Stimulated activated naive CD8-positive, alpha-beta T cell treated with anti-CD3 and anti-CD28 coated beads, Interleukin-15, amount 100 ng/mL, for 72 hours (primary cell): ENCODE results near the gene LDB3.
A peak's percentile ranks its signal among the peaks of the same experiment; 100 is the strongest.

ENCODE experiments used
- ATAC-seq: fragments of 150-1000 bp; cut with Tn5 transposase; 2 replicates; pipeline ENCODE4 v1.10.0; 2021; ENCODE audit warnings: mild to moderate bottlenecking, moderate library complexity
- DNase-seq, 2 donors: peaks; one replicate each; pipeline ENCODE4 v3.0.0; 2021 to 2022
- H3K27ac Mint-ChIP-seq, 2 donors: one replicate each; pipeline ENCODE4 v1.8.0; 2022; ENCODE audit warnings: mild to moderate bottlenecking in 2 of 2, mixed read lengths in 2 of 2, moderate library complexity in 2 of 2
- H3K27me3 Mint-ChIP-seq: one replicate; pipeline ENCODE4 v1.8.0; 2022; ENCODE audit warnings: mixed read lengths
- H3K4me1 Mint-ChIP-seq: one replicate; pipeline ENCODE4 v1.8.0; 2022; ENCODE audit warnings: mild to moderate bottlenecking, mixed read lengths
- H3K4me3 Mint-ChIP-seq, 2 donors: one replicate each; pipeline ENCODE4 v1.8.0; 2022; ENCODE audit warnings: mild to moderate bottlenecking in 2 of 2, mixed read lengths in 2 of 2, moderate library complexity in 1 of 2
- H3K9me3 Mint-ChIP-seq, 2 donors: one replicate each; pipeline ENCODE4 v1.8.0; 2022; ENCODE audit warnings: mixed read lengths in 2 of 2

LDB3 gene

GRCh38 chr10:86685416-86685815, 17.1 kb downstream of the LDB3 start:
- peaks cover 12% of the 10 kb centered on the region for H3K4me1 Mint-ChIP-seq
- peaks cover 8% of the 10 kb centered on the region for H3K27me3 Mint-ChIP-seq
- no peak overlapping the region for H3K27ac Mint-ChIP-seq
- no peak for ATAC-seq
- H3K9me3 Mint-ChIP-seq, result no peaks in the 10 kb centered on the region
- no peak overlapping the region for H3K4me3 Mint-ChIP-seq
- DNase-seq, result no peak

- no peak overlapping the region for H3K27ac Mint-ChIP-seq
- DNase-seq, result no peak
- H3K27me3 Mint-ChIP-seq, result peaks cover 8% of the 10 kb centered on the region
- H3K4me3 Mint-ChIP-seq, result no peak overlapping the region
- no peaks in the 10 kb centered on the region for H3K9me3 Mint-ChIP-seq
- no peak for ATAC-seq
- peaks cover 12% of the 10 kb centered on the region for H3K4me1 Mint-ChIP-seq
These were observed 17.8 kb downstream of the LDB3 start for GRCh38 chr10:86685893-86686632.

GRCh38 chr10:86686972-86687371, 18.7 kb downstream of the LDB3 start:
- no peak for ATAC-seq
- H3K4me1 Mint-ChIP-seq, result peaks cover 12% of the 10 kb centered on the region
- H3K27ac Mint-ChIP-seq, result no peak overlapping the region
- no peak for DNase-seq
- peaks cover 8% of the 10 kb centered on the region for H3K27me3 Mint-ChIP-seq
- H3K4me3 Mint-ChIP-seq, result no peak overlapping the region
- H3K9me3 Mint-ChIP-seq, result no peaks in the 10 kb centered on the region

GRCh38 chr10:86687750-86688149, 19.4 kb downstream of the LDB3 start:
- DNase-seq (no peak), ATAC-seq (no peak)
- Mint-ChIP-seq H3K9me3 (no peaks in the 10 kb centered on the region), H3K27ac (no peak overlapping the region), H3K4me1 (peaks cover 12% of the 10 kb centered on the region), H3K27me3 (peaks cover 8% of the 10 kb centered on the region), H3K4me3 (no peak overlapping the region)

GRCh38 chr10:86688398-86688921, 20.1 kb downstream of the LDB3 start:
- Mint-ChIP-seq H3K9me3 (no peaks in the 10 kb centered on the region), H3K27me3 (peaks cover 8% of the 10 kb centered on the region), H3K4me3 (no peak overlapping the region), H3K4me1 (peaks cover 12% of the 10 kb centered on the region), H3K27ac (no peak overlapping the region)
- ATAC-seq, result peak; percentile 72
- peak; percentile 45 to 58 for DNase-seq

- Mint-ChIP-seq H3K4me1 (peaks cover 12% of the 10 kb centered on the region), H3K4me3 (no peak overlapping the region), H3K27ac (no peak overlapping the region), H3K9me3 (no peaks in the 10 kb centered on the region), H3K27me3 (peaks cover 8% of the 10 kb centered on the region)
- ATAC-seq (no peak), DNase-seq (no peak)
These were observed 20.8 kb downstream of the LDB3 start for GRCh38 chr10:86689146-86689545.

- ATAC-seq (no peak), DNase-seq (no peak)
- peak overlapping the region in 1 of 2 donors; percentile 30 for H3K27ac Mint-ChIP-seq
- H3K4me3 Mint-ChIP-seq, result no peak overlapping the region
- peaks cover 12% of the 10 kb centered on the region for H3K4me1 Mint-ChIP-seq
- no peaks in the 10 kb centered on the region for H3K9me3 Mint-ChIP-seq
- peaks cover 7% of the 10 kb centered on the region for H3K27me3 Mint-ChIP-seq
These were observed 21.9 kb downstream of the LDB3 start for GRCh38 chr10:86690231-86690630.

- no peak overlapping the region for H3K4me3 Mint-ChIP-seq
- no peaks in the 10 kb centered on the region for H3K9me3 Mint-ChIP-seq
- no peak for DNase-seq
- ATAC-seq, result no peak
- H3K4me1 Mint-ChIP-seq, result peaks cover 12% of the 10 kb centered on the region
- peaks cover 3% of the 10 kb centered on the region for H3K27me3 Mint-ChIP-seq
- H3K27ac Mint-ChIP-seq, result peak overlapping the region in 1 of 2 donors; percentile 30
These were observed 22.4 kb downstream of the LDB3 start for GRCh38 chr10:86690657-86691084.

- Mint-ChIP-seq H3K4me3 (no peak overlapping the region), H3K9me3 (no peaks in the 10 kb centered on the region), H3K4me1 (peaks cover 12% of the 10 kb centered on the region), H3K27me3 (peaks cover 6% of the 10 kb centered on the region), H3K27ac (no peak overlapping the region)
- DNase-seq, result no peak
- ATAC-seq, result no peak
These were observed 23.2 kb downstream of the LDB3 start for GRCh38 chr10:86691333-86692022.

GRCh38 chr10:86692023-86692514, 23.8 kb downstream of the LDB3 start:
- Mint-ChIP-seq H3K27me3 (peaks cover 8% of the 10 kb centered on the region), H3K4me1 (peaks cover 12% of the 10 kb centered on the region), H3K4me3 (no peak overlapping the region), H3K27ac (no peak overlapping the region), H3K9me3 (no peaks in the 10 kb centered on the region)
- DNase-seq (no peak), ATAC-seq (no peak)

GRCh38 chr10:86692664-86693063, 24.4 kb downstream of the LDB3 start:
- Mint-ChIP-seq H3K9me3 (no peaks in the 10 kb centered on the region), H3K27me3 (peaks cover 8% of the 10 kb centered on the region), H3K4me1 (peaks cover 12% of the 10 kb centered on the region), H3K27ac (no peak overlapping the region), H3K4me3 (no peak overlapping the region)
- DNase-seq (no peak), ATAC-seq (no peak)

- Mint-ChIP-seq H3K4me1 (peaks cover 9% of the 10 kb centered on the region), H3K27me3 (peaks cover 8% of the 10 kb centered on the region), H3K27ac (no peak overlapping the region), H3K9me3 (no peaks in the 10 kb centered on the region), H3K4me3 (no peak overlapping the region)
- DNase-seq (no peak), ATAC-seq (no peak)
These were observed 25.0 kb downstream of the LDB3 start for GRCh38 chr10:86693275-86693674.

GRCh38 chr10:86693721-86694369, 25.5 kb downstream of the LDB3 start:
- H3K27me3 Mint-ChIP-seq, result peaks cover 8% of the 10 kb centered on the region
- H3K4me3 Mint-ChIP-seq, result no peak overlapping the region
- ATAC-seq, result peak; percentile 47
- no peaks in the 10 kb centered on the region for H3K9me3 Mint-ChIP-seq
- peak; percentile 21 to 25 for DNase-seq
- peaks cover 3% of the 10 kb centered on the region for H3K4me1 Mint-ChIP-seq
- H3K27ac Mint-ChIP-seq, result no peak overlapping the region

- no peaks in the 10 kb centered on the region for H3K9me3 Mint-ChIP-seq
- no peaks in the 10 kb centered on the region for H3K4me1 Mint-ChIP-seq
- ATAC-seq (no peak), DNase-seq (no peak)
- no peak overlapping the region for H3K4me3 Mint-ChIP-seq
- H3K27me3 Mint-ChIP-seq, result peaks cover 8% of the 10 kb centered on the region
- H3K27ac Mint-ChIP-seq, result no peak overlapping the region
These were observed 30.1 kb downstream of the LDB3 start for GRCh38 chr10:86698207-86698940.

- ATAC-seq (no peak), DNase-seq (no peak)
- Mint-ChIP-seq H3K9me3 (no peaks in the 10 kb centered on the region), H3K27me3 (peaks cover 8% of the 10 kb centered on the region), H3K4me1 (no peaks in the 10 kb centered on the region), H3K27ac (no peak overlapping the region), H3K4me3 (no peak overlapping the region)
These were observed 30.8 kb downstream of the LDB3 start for GRCh38 chr10:86699125-86699524.
